Hepatocyte (in vitro differentiated cells): Measurements from ENCODE around the gene SORD. TPM values are rescaled to one million over a fixed set of nuclear protein-coding genes. Genes with fewer than 3 reads are reported as not detected.
"Not testable (repeated sequence)": the region's sequence is repeated elsewhere in the genome, so short reads cannot be mapped to it uniquely, and the experiment has no call there.

ENCODE experiments used
- DNase-seq: peaks from one replicate; pipeline ENCODE4 v3.0.0-alpha.2; 2016; ENCODE audit warnings: low spot score
- H2AFZ ChIP-seq: fragments of 200-600 bp; sonication (generic); 2 replicates; pipeline ENCODE4 v1.6.0; 2016; ENCODE audit warnings: antibody characterized with exemption, mild to moderate bottlenecking
- H3K27ac ChIP-seq: fragments of 200-600 bp; sonication (generic); 2 replicates; pipeline ENCODE4 v1.5.1; 2016; ENCODE audit warnings: mild to moderate bottlenecking
- H3K27me3 ChIP-seq: fragments of 200-600 bp; sonication (generic); 2 replicates; pipeline ENCODE4 v1.6.1; 2016
- H3K36me3 ChIP-seq: fragments of 200-600 bp; sonication (generic); replicated peaks from 2 replicates; pipeline ENCODE4 v1.5.1; 2016; ENCODE audit warnings: low read depth; ENCODE audit not compliant: insufficient read depth
- H3K4me1 ChIP-seq: fragments of 200-600 bp; sonication (generic); 2 replicates; pipeline ENCODE4 v1.5.1; 2016; ENCODE audit warnings: mild to moderate bottlenecking, moderate library complexity; ENCODE audit not compliant: insufficient read depth
- H3K4me2 ChIP-seq: fragments of 200-600 bp; sonication (generic); 2 replicates; pipeline ENCODE4 v1.6.0; 2016
- H3K4me3 ChIP-seq: fragments of 200-600 bp; sonication (generic); 2 replicates; pipeline ENCODE4 v1.5.1; 2016; ENCODE audit warnings: mild to moderate bottlenecking
- H3K79me2 ChIP-seq: fragments of 200-600 bp; sonication (generic); 2 replicates; pipeline ENCODE4 v1.6.0; 2017; ENCODE audit warnings: mild to moderate bottlenecking
- H3K9me2 ChIP-seq: fragments of 200-600 bp; sonication (generic); replicated peaks from 2 replicates; pipeline ENCODE4 v1.6.0; 2017; ENCODE audit warnings: mild to moderate bottlenecking; ENCODE audit not compliant: insufficient read depth
- H3K9me3 ChIP-seq: fragments of 200-600 bp; sonication (generic); 2 replicates; pipeline ENCODE4 v1.5.1; 2016; ENCODE audit warnings: low read depth, mild to moderate bottlenecking
- H4K20me1 ChIP-seq: fragments of 200-600 bp; sonication (generic); 2 replicates; pipeline ENCODE4 v1.6.0; 2016; ENCODE audit warnings: mild to moderate bottlenecking; ENCODE audit not compliant: insufficient read depth, poor library complexity, severe bottlenecking
- CTCF ChIP-seq: fragments of 200-600 bp; sonication (generic); IDR thresholded peaks from 2 replicates; pipeline ENCODE4 v1.5.1; 2016; ENCODE audit warnings: antibody characterized with exemption, mild to moderate bottlenecking; ENCODE audit not compliant: poor library complexity
- EZH2 ChIP-seq: fragments of 200-600 bp; sonication (generic); IDR thresholded peaks from 2 replicates; pipeline ENCODE4 v1.6.1; 2016; ENCODE audit warnings: antibody characterized with exemption, mild to moderate bottlenecking, borderline replicate concordance
- EZH2phosphoT487 ChIP-seq: fragments of 200-600 bp; sonication (generic); IDR thresholded peaks from one replicate; pipeline ENCODE4 v1.6.1; 2018; ENCODE audit warnings: antibody characterized with exemption, mild to moderate bottlenecking, low read depth, moderate library complexity; ENCODE audit not compliant: unreplicated experiment, severe bottlenecking
- WGBS: methylation state at CpG from one replicate; pipeline ENCODE4 v1.1.6; 2016; ENCODE audit warnings: low lambda C conversion rate; ENCODE audit errors: missing lambda C conversion rate; 5-methylcytosine and 5-hydroxymethylcytosine counted together
- polyA plus RNA-seq: library from polyadenylated mRNA; unstranded; fragments of >200 nt; fragmentation: Nextera tagmentation; extraction: Ambion mirVana; gene quantifications from 2 replicates; pipeline ENCODE4 v1.2.1, GENCODE V29; 2016
- total RNA-seq: library from RNA; depleted of rRNA; stranded (reverse); fragments of >200 nt; gene quantifications from 2 replicates; pipeline ENCODE4 v1.2.3, GENCODE V29; 2014

Gene SORD
- total and polyA plus RNA-seq, 2 experiments from 2014 or later = 81.8 to 116 TPM

- no peaks in the 10 kb centered on the region for H3K9me3 ChIP-seq
- no peak overlapping the region for H3K4me2 ChIP-seq
Observed at GRCh38 chr15:45009046-45009445, 13.9 kb upstream of the SORD start.

DNA sequence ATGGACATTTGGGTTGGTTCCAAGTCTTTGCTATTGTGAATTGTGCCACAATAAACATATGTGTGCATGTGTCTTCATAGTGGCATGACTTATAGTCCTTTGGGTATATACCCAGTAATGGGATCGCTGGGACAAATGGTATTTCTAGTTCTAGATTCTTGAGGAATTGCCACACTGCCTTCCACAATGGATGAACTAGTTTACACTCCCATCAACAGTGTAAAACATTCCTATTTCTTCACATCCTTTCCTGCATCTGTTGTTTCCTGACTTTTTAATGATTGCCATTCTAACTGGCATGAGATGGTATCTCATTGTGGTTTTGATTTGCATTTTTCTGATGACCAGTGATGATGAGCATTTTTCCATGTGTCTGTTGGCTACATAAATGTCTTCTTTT is 7.9 kb upstream of the SORD start:
- not testable (repeated sequence) for H3K27me3 ChIP-seq, H3K4me1 ChIP-seq, DNase-seq, H3K27ac ChIP-seq, H3K9me3 ChIP-seq, H4K20me1 ChIP-seq, H3K79me2 ChIP-seq, H3K36me3 ChIP-seq, H3K9me2 ChIP-seq, H3K4me3 ChIP-seq, H2AFZ ChIP-seq, H3K4me2 ChIP-seq
- WGBS = 96% methylated on average over 1 of the region's 1 CpG

More at GRCh38 chr15:45009046-45009445, 13.9 kb upstream of the SORD start:
- H3K4me1 ChIP-seq = peaks cover 6% of the 10 kb centered on the region
- no peak for TF ChIP-seq EZH2phosphoT487
- no peak for TF ChIP-seq EZH2
- TF ChIP-seq CTCF = no peak
- no peaks in the 10 kb centered on the region for H3K27me3 ChIP-seq
- H3K36me3 ChIP-seq = no peaks in the 10 kb centered on the region
- no peak overlapping the region for H3K27ac ChIP-seq
- H3K79me2 ChIP-seq = no peaks in the 10 kb centered on the region
- no peaks in the 10 kb centered on the region for H4K20me1 ChIP-seq
- H2AFZ ChIP-seq = no peak overlapping the region
- H3K4me3 ChIP-seq = no peak overlapping the region
- 76% methylated on average over 2 of the region's 2 CpGs for WGBS
- no peaks in the 10 kb centered on the region for H3K9me2 ChIP-seq
- no peak for DNase-seq

- H3K36me3 ChIP-seq, H3K4me2 ChIP-seq, H4K20me1 ChIP-seq, DNase-seq, H3K9me3 ChIP-seq, H3K4me1 ChIP-seq, H3K9me2 ChIP-seq, H2AFZ ChIP-seq, H3K27me3 ChIP-seq, H3K4me3 ChIP-seq, H3K27ac ChIP-seq: not testable (repeated sequence)
- peaks cover 14% of the 10 kb centered on the region for H3K79me2 ChIP-seq
- 67% methylated on average over 9 of the region's 9 CpGs for WGBS
Observed at GRCh38 chr15:45020222-45020900, 2.6 kb upstream of the SORD start.

- not testable (repeated sequence) for H3K36me3 ChIP-seq, H3K9me2 ChIP-seq, H2AFZ ChIP-seq, DNase-seq, H3K4me1 ChIP-seq, H3K9me3 ChIP-seq, H3K4me3 ChIP-seq, H3K4me2 ChIP-seq, H3K27me3 ChIP-seq, H4K20me1 ChIP-seq, H3K27ac ChIP-seq
- peaks cover 16% of the 10 kb centered on the region for H3K79me2 ChIP-seq
- WGBS = 95% methylated on average over 9 of the region's 9 CpGs
Observed at GRCh38 chr15:45020901-45021259, 2.1 kb upstream of the SORD start.

DNA sequence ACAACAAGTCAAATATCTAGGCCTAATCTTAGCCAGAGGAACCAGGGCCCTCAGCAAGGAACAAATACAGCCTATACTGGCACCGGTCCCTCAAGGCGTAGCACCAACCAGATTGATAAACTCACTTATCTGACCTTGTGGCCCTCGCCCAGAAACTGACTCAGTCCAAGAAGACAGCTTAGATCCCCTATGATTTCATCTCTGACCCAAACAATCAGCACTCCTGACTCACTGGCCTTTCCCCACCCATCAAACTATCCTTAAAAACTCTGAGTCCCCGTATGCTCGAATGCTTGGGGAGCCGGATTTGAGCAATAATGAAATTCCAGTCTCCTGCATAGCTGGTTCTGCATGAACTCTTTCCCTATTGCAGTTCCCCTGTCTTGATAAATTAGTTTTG is 1.6 kb upstream of the SORD start:
- H3K79me2 ChIP-seq = peaks cover 16% of the 10 kb centered on the region
- H3K9me2 ChIP-seq = no peaks in the 10 kb centered on the region
- H3K9me3 ChIP-seq = no peaks in the 10 kb centered on the region
- H3K4me1 ChIP-seq = peaks cover 8% of the 10 kb centered on the region
- no peak overlapping the region for H3K4me3 ChIP-seq
- H3K4me2 ChIP-seq = no peak overlapping the region
- no peak overlapping the region for H2AFZ ChIP-seq
- H3K27me3 ChIP-seq = no peaks in the 10 kb centered on the region
- TF ChIP-seq CTCF (no peak), EZH2phosphoT487 (no peak), EZH2 (no peak)
- DNase-seq = no peak
- WGBS = 87% methylated on average over 6 of the region's 6 CpGs
- no peaks in the 10 kb centered on the region for H3K36me3 ChIP-seq
- no peak overlapping the region for H3K27ac ChIP-seq
- H4K20me1 ChIP-seq = no peaks in the 10 kb centered on the region
